OCI-M2 (cell line): ENCODE measurements around the gene DHRS12.

ENCODE experiments used
- DNase-seq: peaks from one replicate; lab custom pipeline; 2025; ENCODE audit not compliant: unreplicated experiment; lab: John Stamatoyannopoulos, UW

Gene DHRS12

DNA sequence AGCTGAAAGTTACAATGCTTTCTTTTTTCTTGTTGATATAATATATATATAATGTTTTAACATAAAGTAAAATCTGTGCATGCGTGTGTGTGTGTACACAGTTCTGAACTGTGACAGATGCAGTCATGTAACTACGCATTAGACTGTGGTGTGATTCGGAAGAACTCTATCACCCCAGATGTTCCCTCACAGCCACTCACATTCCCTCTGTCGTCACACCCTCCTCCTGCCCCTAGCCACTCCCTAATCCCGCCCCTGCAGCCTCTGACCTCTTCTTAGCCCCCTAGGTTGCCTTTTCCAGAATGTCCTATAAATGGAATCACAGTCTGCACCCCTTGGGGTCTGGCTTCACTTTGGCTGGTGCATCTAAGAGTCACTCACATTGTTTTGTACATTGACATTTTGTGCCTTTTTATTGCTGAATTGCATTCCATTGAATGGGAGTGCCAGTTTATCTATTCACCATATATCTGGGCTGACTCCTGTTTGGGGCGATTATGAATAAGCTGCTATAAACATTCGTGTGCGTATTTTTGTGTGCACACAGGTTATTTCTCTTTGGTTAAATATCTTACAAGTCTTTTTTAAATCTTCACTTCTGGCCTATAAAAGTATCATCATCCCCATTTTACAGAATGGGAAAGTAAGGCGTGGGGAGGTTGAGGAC lies 20.4 kb downstream of the DHRS12 start:
- no peak for DNase-seq

GRCh38 chr13:51782026-51782710 lies 21.8 kb downstream of the DHRS12 start:
- no peak for DNase-seq

GRCh38 chr13:51781246-51782022 lies 22.5 kb downstream of the DHRS12 start:
- DNase-seq, result no peak

GRCh38 chr13:51780099-51780498 lies 23.9 kb downstream of the DHRS12 start:
- DNase-seq, result no peak

DNA sequence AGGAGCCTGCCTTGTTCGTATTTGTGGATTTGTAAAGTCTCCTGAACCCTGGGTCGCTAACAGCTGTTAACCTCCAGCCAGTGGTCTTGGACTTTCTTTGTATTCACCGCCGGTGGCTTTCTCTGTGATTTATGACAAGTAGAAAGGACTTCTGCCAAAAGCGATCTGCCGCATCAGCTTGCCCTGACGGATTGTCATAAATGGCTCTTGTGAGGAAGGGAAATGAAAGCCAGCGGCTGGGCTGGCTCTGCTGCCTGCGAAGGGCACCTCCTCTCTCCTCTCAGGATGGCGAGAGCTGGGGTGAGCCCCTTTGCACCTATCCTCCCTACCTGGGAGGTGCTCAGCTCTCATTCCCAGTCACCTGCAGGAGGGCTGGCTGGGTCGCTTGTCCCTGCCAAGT lies 25.6 kb downstream of the DHRS12 start:
- DNase-seq, result no peak

GRCh38 chr13:51777921-51778320 lies 26.0 kb downstream of the DHRS12 start:
- DNase-seq, result no peak

- no peak for DNase-seq
These were observed 27.8 kb downstream of the DHRS12 start for GRCh38 chr13:51776179-51776578.

DNA sequence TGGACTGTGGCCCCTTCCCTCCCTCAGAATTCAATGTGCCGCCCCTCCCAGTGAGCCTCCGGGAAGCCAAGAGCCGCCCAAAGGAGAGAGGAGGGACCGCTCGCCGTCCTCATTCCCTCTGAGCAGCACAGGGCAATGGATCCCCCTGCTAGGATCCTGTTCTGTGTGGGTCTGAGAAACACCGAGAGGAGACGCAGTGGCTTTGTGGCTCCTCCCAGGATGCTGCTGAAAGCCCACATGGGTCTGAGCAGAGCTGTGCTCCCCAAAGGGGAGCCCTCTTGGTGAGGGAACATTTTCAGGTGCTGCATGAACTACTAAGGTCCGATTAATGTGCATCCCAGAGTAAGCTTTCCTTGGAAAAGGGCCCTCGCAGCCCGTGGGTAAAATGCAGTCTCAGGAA lies 30.4 kb downstream of the DHRS12 start:
- no peak for DNase-seq

DNA sequence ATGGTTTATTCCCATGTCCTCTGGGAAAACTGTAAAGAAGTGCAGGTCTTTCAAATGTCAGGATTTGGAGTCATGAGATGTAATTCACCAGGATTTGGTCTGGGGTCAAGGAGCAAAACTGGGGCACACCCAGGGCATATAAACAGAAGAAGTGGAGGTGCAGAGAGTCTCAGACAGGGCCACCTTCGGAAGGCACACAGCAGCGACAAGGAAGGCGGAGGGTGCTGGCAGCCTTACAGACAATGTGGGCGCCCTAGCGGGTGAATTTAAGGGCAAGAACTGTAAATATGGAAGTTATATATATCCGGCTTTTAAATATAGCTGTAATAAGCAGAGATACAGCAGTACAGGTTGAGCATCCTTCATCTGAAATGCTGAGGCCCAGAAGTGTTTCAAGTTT lies 31.2 kb downstream of the DHRS12 start:
- DNase-seq, result no peak

GRCh38 chr13:51772105-51772455 lies 31.9 kb downstream of the DHRS12 start:
- no peak for DNase-seq

DNA sequence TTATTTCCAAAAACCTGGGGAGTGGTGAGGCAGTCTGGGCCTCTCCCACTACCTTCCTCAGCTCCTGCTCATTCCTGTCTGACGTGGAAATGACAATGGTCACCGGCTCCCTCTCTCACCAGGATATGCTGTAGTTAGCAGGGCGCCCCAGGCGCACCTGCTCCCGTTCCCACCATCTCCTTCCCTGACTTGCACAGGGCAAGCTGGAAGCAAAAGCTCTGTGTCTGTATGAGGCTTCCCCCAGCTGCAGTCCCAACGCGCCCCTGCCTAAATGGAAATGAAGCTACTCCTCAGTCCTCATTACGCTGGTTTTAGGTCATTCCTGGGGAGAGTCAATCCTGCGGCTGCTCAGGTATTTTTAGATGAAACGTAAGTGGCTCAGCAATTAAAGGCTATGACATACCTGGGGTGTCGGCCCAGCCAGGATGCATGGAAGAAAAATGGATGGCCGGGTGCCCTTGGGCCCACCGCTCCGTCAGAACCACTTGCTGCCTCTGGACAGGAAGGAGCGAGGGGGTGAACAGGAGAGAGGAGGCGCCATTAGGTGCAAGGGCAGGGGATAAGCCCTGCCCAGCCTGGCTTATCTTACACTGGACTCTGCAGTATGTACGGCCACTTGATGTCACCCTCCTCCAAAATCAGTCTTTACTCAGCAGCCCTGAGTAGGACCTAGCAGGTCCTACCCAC lies 32.4 kb downstream of the DHRS12 start:
- no peak for DNase-seq

DNA sequence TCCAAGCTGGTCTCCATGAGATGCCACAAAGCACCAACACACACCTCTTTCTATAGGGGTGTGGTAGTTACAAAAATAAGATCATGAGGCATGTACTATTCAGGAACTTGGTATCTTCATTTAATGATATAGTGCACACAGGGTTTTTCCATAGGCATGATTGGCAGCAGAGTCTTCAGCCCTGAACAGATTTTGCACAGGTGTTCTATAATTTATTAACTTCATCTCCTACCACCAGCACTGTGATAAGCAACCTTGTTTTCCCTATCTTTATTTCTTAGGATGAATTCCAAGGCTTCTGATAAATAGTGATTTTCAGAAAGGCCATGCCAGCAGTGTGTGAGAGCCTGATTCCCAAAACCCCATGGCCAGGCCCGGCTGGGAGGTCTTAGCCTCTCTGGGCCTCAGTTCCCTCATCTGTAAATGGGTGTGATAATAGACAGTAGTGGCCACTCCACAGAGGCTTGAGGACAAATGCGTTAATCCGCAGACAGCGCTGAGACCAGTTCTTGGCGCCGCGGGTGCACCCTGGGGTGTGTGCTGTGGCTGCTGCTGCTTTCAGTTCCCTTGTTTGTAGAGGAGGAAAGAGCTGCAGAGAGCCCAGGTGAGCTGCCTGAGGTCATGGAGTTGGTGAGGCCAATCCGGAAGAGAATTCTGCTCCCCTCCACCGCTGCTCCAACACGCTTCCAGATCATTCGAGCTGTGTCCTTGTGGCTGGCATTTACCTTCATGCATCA lies 33.1 kb downstream of the DHRS12 start:
- no peak for DNase-seq

DNA sequence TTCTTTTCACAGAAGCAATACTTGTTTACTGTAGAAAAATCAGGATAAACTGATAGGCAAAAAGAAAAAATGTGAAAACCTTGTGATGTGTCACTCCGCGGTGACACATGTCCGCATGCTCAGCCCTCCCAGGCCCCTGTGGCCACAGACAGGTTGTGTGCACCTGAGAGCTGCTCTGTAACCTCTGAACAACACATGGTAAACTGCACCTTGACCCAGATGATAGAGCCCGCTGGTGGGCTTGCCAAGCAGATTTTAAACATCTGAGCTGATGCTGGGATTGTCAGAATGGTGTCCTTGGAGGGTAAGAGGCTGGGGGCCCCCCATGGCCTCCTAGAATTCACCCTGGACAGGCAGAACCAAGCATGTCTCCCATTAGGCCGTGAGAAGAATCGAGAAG lies 33.8 kb downstream of the DHRS12 start:
- DNase-seq, result no peak

DNA sequence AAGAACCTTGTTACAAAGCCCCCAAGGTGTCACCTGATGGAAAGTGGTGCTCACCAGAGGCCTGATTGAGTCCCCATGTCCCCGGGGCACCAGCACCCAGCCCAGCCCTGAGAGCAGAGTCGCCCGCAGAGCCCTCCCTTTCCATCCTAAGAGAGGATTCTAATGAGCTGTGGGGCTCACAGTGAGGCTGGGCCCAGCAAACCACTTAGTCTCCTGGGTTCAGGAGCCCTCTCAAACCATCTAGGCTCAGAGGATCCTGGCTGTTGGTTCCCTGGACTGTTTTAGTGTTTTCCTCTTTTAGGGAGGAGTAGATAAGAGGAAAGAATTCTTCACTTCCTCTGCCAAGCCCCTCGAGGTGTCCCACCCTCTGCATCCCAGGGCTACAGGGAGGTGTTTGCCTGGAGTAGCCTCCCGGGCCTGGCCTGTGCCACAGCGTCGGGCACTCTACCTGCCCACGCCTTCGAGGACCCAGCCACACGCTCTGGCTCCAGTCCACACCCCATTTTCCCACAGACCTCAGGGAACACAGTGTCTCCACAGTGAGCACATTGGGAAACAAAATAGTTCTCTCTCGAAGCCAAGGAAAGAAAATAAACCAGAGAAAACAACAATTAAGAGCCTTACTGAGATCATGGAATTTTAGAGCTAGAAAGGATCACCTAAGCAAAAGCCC lies 34.4 kb downstream of the DHRS12 start:
- no peak for DNase-seq

GRCh38 chr13:51768976-51769375 lies 35.0 kb downstream of the DHRS12 start:
- DNase-seq, result no peak

DNA sequence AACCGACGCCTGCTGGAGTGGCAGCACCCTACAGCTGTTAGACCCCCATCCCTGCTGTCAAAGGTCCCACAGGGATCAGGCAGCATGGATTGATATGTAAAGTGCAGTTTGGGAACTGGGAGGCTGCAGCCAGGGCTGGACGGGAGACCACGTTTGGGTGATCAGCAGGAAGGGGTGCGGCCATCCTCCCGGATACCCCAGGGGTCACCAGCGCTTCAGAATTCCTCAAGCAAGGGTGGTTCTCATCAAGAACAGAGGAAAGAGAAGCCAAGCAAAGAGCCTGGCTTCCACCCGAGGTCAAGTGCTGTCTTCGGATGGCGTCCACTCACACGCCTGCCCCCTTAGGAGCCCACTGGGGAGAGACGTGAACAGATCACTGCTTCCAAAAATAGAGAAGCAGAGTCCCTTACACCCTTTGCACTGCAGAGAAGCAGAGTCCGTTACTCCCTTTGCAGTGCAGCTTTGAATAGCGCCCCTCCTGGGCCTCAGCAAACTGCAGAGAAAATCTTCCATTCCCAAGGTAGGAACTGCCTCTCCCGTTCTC lies 35.5 kb downstream of the DHRS12 start:
- DNase-seq, result no peak

- DNase-seq, result no peak
These were observed 36.9 kb downstream of the DHRS12 start for GRCh38 chr13:51767100-51767499.

GRCh38 chr13:51765142-51765515 lies 38.8 kb downstream of the DHRS12 start:
- no peak for DNase-seq

GRCh38 chr13:51764184-51765141 lies 39.5 kb downstream of the DHRS12 start:
- DNase-seq, result no peak
